ENCODE results near the gene CFAP97D1. TPM values are rescaled to one million over a fixed set of nuclear protein-coding genes. Genes with fewer than 3 reads are reported as not detected.

The CFAP97D1 gene
- total and polyA plus RNA-seq, 9 donors = under 0.01 to 0.05 (median 0.04) TPM; not detected in 6

- Histone ChIP-seq H3K27ac (ENCODE audit: low read length) (no peak overlapping the region), H3K4me1 (ENCODE audit: control insufficient read depth, insufficient read depth, low read length) (no peaks in the 10 kb centered on the region), H3K9me3 (replicated peaks; ENCODE audit: control insufficient read depth, low read depth, low read length) (no peaks in the 10 kb centered on the region), H3K4me3 (ENCODE audit: low read length) (no peak overlapping the region), H3K27me3 (ENCODE audit: control insufficient read depth, insufficient read depth, low read length) (no peaks in the 10 kb centered on the region), H3K36me3 (ENCODE audit: control insufficient read depth, insufficient read depth, low read length) (peaks cover 29% of the 10 kb centered on the region)
- no peak for DNase-seq
- 79% methylated on average over 4 of the region's 10 CpGs for WGBS (ENCODE audit: insufficient coverage)
These were observed 43.3 kb downstream of the CFAP97D1 start for GRCh38 chr17:43823350-43824084.

- Histone ChIP-seq H3K36me3 (ENCODE audit: control insufficient read depth, insufficient read depth, low read length) (peaks cover 41% of the 10 kb centered on the region), H3K4me1 (ENCODE audit: control insufficient read depth, insufficient read depth, low read length) (no peaks in the 10 kb centered on the region), H3K9me3 (replicated peaks; ENCODE audit: control insufficient read depth, low read depth, low read length) (no peaks in the 10 kb centered on the region), H3K4me3 (ENCODE audit: low read length) (no peak overlapping the region), H3K27ac (ENCODE audit: low read length) (no peak overlapping the region), H3K27me3 (ENCODE audit: control insufficient read depth, insufficient read depth, low read length) (no peaks in the 10 kb centered on the region)
- WGBS (ENCODE audit: insufficient coverage) = 91% methylated on average over 12 of the region's 12 CpGs
- no peak for DNase-seq
These were observed 45.3 kb downstream of the CFAP97D1 start for GRCh38 chr17:43825567-43825966.

GRCh38 chr17:43826206-43826605 lies 46.0 kb downstream of the CFAP97D1 start:
- H3K9me3 ChIP-seq (replicated peaks; ENCODE audit: control insufficient read depth, low read depth, low read length) = no peaks in the 10 kb centered on the region
- no peak overlapping the region for H3K4me3 ChIP-seq (ENCODE audit: low read length)
- no peak overlapping the region for H3K27ac ChIP-seq (ENCODE audit: low read length)
- WGBS (ENCODE audit: insufficient coverage) = 97% methylated on average over 7 of the region's 7 CpGs
- no peaks in the 10 kb centered on the region for H3K27me3 ChIP-seq (ENCODE audit: control insufficient read depth, insufficient read depth, low read length)
- no peak for DNase-seq
- H3K36me3 ChIP-seq (ENCODE audit: control insufficient read depth, insufficient read depth, low read length) = peaks cover 47% of the 10 kb centered on the region
- no peaks in the 10 kb centered on the region for H3K4me1 ChIP-seq (ENCODE audit: control insufficient read depth, insufficient read depth, low read length)

GRCh38 chr17:43827596-43827995 lies 47.4 kb downstream of the CFAP97D1 start:
- Histone ChIP-seq H3K4me3 (ENCODE audit: low read length) (no peak overlapping the region), H3K27ac (ENCODE audit: low read length) (no peak overlapping the region), H3K4me1 (ENCODE audit: control insufficient read depth, insufficient read depth, low read length) (peaks cover 8% of the 10 kb centered on the region), H3K27me3 (ENCODE audit: control insufficient read depth, insufficient read depth, low read length) (peaks cover 3% of the 10 kb centered on the region), H3K9me3 (replicated peaks; ENCODE audit: control insufficient read depth, low read depth, low read length) (no peaks in the 10 kb centered on the region), H3K36me3 (ENCODE audit: control insufficient read depth, insufficient read depth, low read length) (peaks cover 52% of the 10 kb centered on the region)
- 88% methylated on average over 9 of the region's 9 CpGs for WGBS (ENCODE audit: insufficient coverage)
- no peak for DNase-seq

- no peak overlapping the region for H3K4me3 ChIP-seq (ENCODE audit: low read length)
- peaks cover 42% of the 10 kb centered on the region for H3K36me3 ChIP-seq (ENCODE audit: control insufficient read depth, insufficient read depth, low read length)
- no peaks in the 10 kb centered on the region for H3K9me3 ChIP-seq (replicated peaks; ENCODE audit: control insufficient read depth, low read depth, low read length)
- 90% methylated on average over 13 of the region's 14 CpGs for WGBS (ENCODE audit: insufficient coverage)
- peaks cover 16% of the 10 kb centered on the region for H3K4me1 ChIP-seq (ENCODE audit: control insufficient read depth, insufficient read depth, low read length)
- no peak overlapping the region for H3K27ac ChIP-seq (ENCODE audit: low read length)
- no peak for DNase-seq
- H3K27me3 ChIP-seq (ENCODE audit: control insufficient read depth, insufficient read depth, low read length) = peaks cover 9% of the 10 kb centered on the region
These were observed 49.5 kb downstream of the CFAP97D1 start for GRCh38 chr17:43829738-43830137.

- no peaks in the 10 kb centered on the region for H3K9me3 ChIP-seq (replicated peaks; ENCODE audit: control insufficient read depth, low read depth, low read length)
- H3K27me3 ChIP-seq (ENCODE audit: control insufficient read depth, insufficient read depth, low read length) = peaks cover 9% of the 10 kb centered on the region
- H3K36me3 ChIP-seq (ENCODE audit: control insufficient read depth, insufficient read depth, low read length) = peaks cover 38% of the 10 kb centered on the region
- no peak overlapping the region for H3K4me3 ChIP-seq (ENCODE audit: low read length)
- H3K27ac ChIP-seq (ENCODE audit: low read length) = no peak overlapping the region
- no peak for DNase-seq
- 100% methylated on average over 3 of the region's 7 CpGs for WGBS (ENCODE audit: insufficient coverage)
- H3K4me1 ChIP-seq (ENCODE audit: control insufficient read depth, insufficient read depth, low read length) = peaks cover 16% of the 10 kb centered on the region
These were observed 50.4 kb downstream of the CFAP97D1 start for GRCh38 chr17:43830510-43831140.

- WGBS (ENCODE audit: insufficient coverage) = 48% methylated on average over 3 of the region's 8 CpGs
These were observed 51.4 kb downstream of the CFAP97D1 start for GRCh38 chr17:43831633-43832032.

GRCh38 chr17:43832168-43832975 lies 52.1 kb downstream of the CFAP97D1 start:
- 4% methylated on average over 40 of the region's 51 CpGs for WGBS (ENCODE audit: insufficient coverage)
- peak; percentile 43 for DNase-seq
- no peaks in the 10 kb centered on the region for H3K9me3 ChIP-seq (replicated peaks; ENCODE audit: control insufficient read depth, low read depth, low read length)
- H3K4me3 ChIP-seq (ENCODE audit: low read length) = peak overlapping the region; percentile 49
- peaks cover 30% of the 10 kb centered on the region for H3K36me3 ChIP-seq (ENCODE audit: control insufficient read depth, insufficient read depth, low read length)
- peaks cover 9% of the 10 kb centered on the region for H3K27me3 ChIP-seq (ENCODE audit: control insufficient read depth, insufficient read depth, low read length)
- H3K4me1 ChIP-seq (ENCODE audit: control insufficient read depth, insufficient read depth, low read length) = peaks cover 16% of the 10 kb centered on the region
- no peak overlapping the region for H3K27ac ChIP-seq (ENCODE audit: low read length)

More at GRCh38 chr17:43831633-43832032, 51.4 kb downstream of the CFAP97D1 start:
- Histone ChIP-seq H3K4me1 (ENCODE audit: control insufficient read depth, insufficient read depth, low read length) (peaks cover 16% of the 10 kb centered on the region), H3K36me3 (ENCODE audit: control insufficient read depth, insufficient read depth, low read length) (peaks cover 30% of the 10 kb centered on the region), H3K4me3 (ENCODE audit: low read length) (no peak overlapping the region), H3K9me3 (replicated peaks; ENCODE audit: control insufficient read depth, low read depth, low read length) (no peaks in the 10 kb centered on the region), H3K27ac (ENCODE audit: low read length) (no peak overlapping the region), H3K27me3 (ENCODE audit: control insufficient read depth, insufficient read depth, low read length) (peaks cover 9% of the 10 kb centered on the region)
- DNase-seq = no peak

GRCh38 chr17:43832976-43833829 lies 53.0 kb downstream of the CFAP97D1 start, which contains the start of gene MPP3:
Gene MPP3, minus strand, starts transcription at chr17:43833146. Its CDS starts 1,240 bp downstream, at chr17:43831906.
- Histone ChIP-seq H3K27me3 (ENCODE audit: control insufficient read depth, insufficient read depth, low read length) (peaks cover 11% of the 10 kb centered on the region), H3K27ac (ENCODE audit: low read length) (no peak within 1 kb of the TSS), H3K9me3 (replicated peaks; ENCODE audit: control insufficient read depth, low read depth, low read length) (no peaks in the 10 kb centered on the region), H3K4me3 (ENCODE audit: low read length) (peak within 1 kb of the TSS; percentile 61), H3K36me3 (ENCODE audit: control insufficient read depth, insufficient read depth, low read length) (peaks cover 23% of the 10 kb centered on the region), H3K4me1 (ENCODE audit: control insufficient read depth, insufficient read depth, low read length) (peaks cover 16% of the 10 kb centered on the region)
- under 1% methylated on average over 78 of the region's 87 CpGs for WGBS (ENCODE audit: insufficient coverage)
- DNase-seq = peak; percentile 88

All from muscle of leg (tissue), 11 donors.